Stimulated activated CD8-positive, alpha-beta memory T cell treated with anti-CD3 and anti-CD28 coated beads, Interleukin-4, amount 100 ng/mL, for 4 hours (primary cell): Measurements from ENCODE around the gene TNFSF18.
"Not testable (repeated sequence)": the region's sequence is repeated elsewhere in the genome, so short reads cannot be mapped to it uniquely, and the experiment has no call there.

ENCODE experiments used
- DNase-seq, 2 donors: peaks; one replicate each; pipeline ENCODE4 v3.0.0-alpha.2; 2020; ENCODE audit warnings: low read depth in 2 of 2, low spot score in 1 of 2

Gene TNFSF18

GRCh38 chr1:173050865-173051264 lies at the start of gene TNFSF18:
TNFSF18 (minus strand) TSS chr1:173050941; CDS start chr1:173050896, 45 bp downstream.
- no peak for DNase-seq

- no peak for DNase-seq
Measured at GRCh38 chr1:173099166-173099565, 48.4 kb upstream of the TNFSF18 start.

- no peak for DNase-seq
Measured at GRCh38 chr1:173098117-173098516, 47.4 kb upstream of the TNFSF18 start.

- no peak for DNase-seq
Measured at GRCh38 chr1:173097001-173097400, 46.3 kb upstream of the TNFSF18 start.

- no peak for DNase-seq
Measured at GRCh38 chr1:173095632-173096031, 44.9 kb upstream of the TNFSF18 start.

GRCh38 chr1:173094541-173094940 lies 43.8 kb upstream of the TNFSF18 start:
- no peak for DNase-seq

- no peak for DNase-seq
Measured at GRCh38 chr1:173093691-173094445, 43.1 kb upstream of the TNFSF18 start.

- DNase-seq = no peak
Measured at GRCh38 chr1:173084292-173084691, 33.6 kb upstream of the TNFSF18 start.

GRCh38 chr1:173082913-173083312 lies 32.2 kb upstream of the TNFSF18 start:
- DNase-seq = no peak

GRCh38 chr1:173074217-173074616 lies 23.5 kb upstream of the TNFSF18 start:
- not testable (repeated sequence) for DNase-seq

- DNase-seq = no peak
Measured at GRCh38 chr1:173064011-173064410, 13.3 kb upstream of the TNFSF18 start.

GRCh38 chr1:173063171-173063570 lies 12.4 kb upstream of the TNFSF18 start:
- no peak for DNase-seq

GRCh38 chr1:173062150-173062938 lies 11.6 kb upstream of the TNFSF18 start:
- no peak for DNase-seq

GRCh38 chr1:173058556-173058955 lies 7.8 kb upstream of the TNFSF18 start:
- no peak for DNase-seq

GRCh38 chr1:173057984-173058383 lies 7.2 kb upstream of the TNFSF18 start:
- DNase-seq = no peak

- no peak for DNase-seq
Measured at GRCh38 chr1:173056365-173056764, 5.6 kb upstream of the TNFSF18 start.

GRCh38 chr1:173052681-173053196 lies 2.0 kb upstream of the TNFSF18 start:
- DNase-seq = no peak

- DNase-seq = no peak
Measured at GRCh38 chr1:173049322-173049633, 1.5 kb downstream of the TNFSF18 start.

- DNase-seq = no peak
Measured at GRCh38 chr1:173048621-173049321, 2.0 kb downstream of the TNFSF18 start.

GRCh38 chr1:173044656-173045055 lies 6.1 kb downstream of the TNFSF18 start:
- DNase-seq = no peak

GRCh38 chr1:173043253-173043652 lies 7.5 kb downstream of the TNFSF18 start:
- no peak for DNase-seq

- no peak for DNase-seq
Measured at GRCh38 chr1:173042806-173043205, 7.9 kb downstream of the TNFSF18 start.
